Daoy (cell line): ENCODE measurements around the gene VAMP1. TPM values are rescaled to one million over a fixed set of nuclear protein-coding genes. Genes with fewer than 3 reads are reported as not detected.
"Not testable (repeated sequence)": the region's sequence is repeated elsewhere in the genome, so short reads cannot be mapped to it uniquely, and the experiment has no call there.

Experiments
- DNase-seq: peaks from one replicate; pipeline ENCODE4 v3.0.0-alpha.2; 2015; ENCODE audit warnings: low read depth
- total RNA-seq: library from RNA; depleted of rRNA; stranded (reverse); fragments of >200 nt; shearing (Covaris generic); gene quantifications from 2 replicates; pipeline ENCODE4 v1.2.3, GENCODE V29; 2014; rRNA removed

The VAMP1 gene, protein sequence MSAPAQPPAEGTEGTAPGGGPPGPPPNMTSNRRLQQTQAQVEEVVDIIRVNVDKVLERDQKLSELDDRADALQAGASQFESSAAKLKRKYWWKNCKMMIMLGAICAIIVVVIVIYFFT
- total RNA-seq, result 0.74 and 1.2 TPM in 2 replicates

GRCh38 chr12:6470375-6471163 is at the start of gene VAMP1:
VAMP1 (minus strand) TSS chr12:6470677; CDS start chr12:6470531, 146 bp downstream.
- peak; percentile 99 for DNase-seq

GRCh38 chr12:6520186-6520585 is 49.7 kb upstream of the VAMP1 start:
- DNase-seq, result no peak

GRCh38 chr12:6508087-6508486 is 37.6 kb upstream of the VAMP1 start:
- no peak for DNase-seq

DNA sequence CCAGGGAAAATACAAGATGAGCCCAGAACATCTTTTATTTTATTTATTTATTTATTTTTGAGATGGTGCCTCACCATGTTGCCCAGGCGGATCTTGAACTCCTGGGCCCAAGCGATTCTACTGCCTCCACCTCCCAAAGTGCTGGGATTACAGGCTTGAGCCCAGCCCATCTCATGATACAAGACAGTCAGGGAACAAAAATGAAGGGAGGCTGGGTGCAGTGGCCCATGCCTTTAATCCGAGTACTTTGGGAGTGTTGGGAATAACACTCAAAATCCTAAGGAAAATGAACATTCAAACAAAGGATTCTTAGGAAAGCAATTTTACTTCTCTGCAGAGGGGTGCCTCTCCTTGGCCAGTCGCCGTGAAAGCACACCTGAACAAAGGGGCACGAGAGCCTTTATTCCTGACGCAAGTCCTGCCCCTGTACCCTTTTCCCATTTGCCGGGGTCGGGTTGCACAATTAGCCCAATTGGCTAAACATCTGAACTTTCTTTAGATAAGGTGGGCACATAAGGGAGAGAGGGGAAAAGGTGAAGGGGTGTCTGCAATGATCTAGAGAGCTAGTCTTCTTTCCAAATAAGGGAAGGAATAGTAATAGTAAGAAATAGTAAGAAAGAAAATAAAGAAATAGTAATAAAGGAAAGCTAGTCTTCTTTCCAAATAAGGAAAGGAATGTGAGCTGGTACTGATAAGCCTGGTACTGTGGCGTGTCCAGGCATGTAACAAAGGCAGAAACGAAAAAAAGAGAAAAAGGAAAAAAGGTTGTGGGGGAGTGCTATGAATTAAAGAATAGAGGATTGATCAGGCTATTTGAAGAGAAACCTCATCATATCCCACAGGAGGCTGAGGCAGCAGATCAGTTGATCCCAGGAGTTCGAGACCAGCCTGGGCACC is 36.9 kb upstream of the VAMP1 start:
- no peak for DNase-seq

GRCh38 chr12:6500466-6500865 is 30.0 kb upstream of the VAMP1 start:
- DNase-seq, result no peak

GRCh38 chr12:6497291-6497690 is 26.8 kb upstream of the VAMP1 start:
- DNase-seq, result not testable (repeated sequence)

- no peak for DNase-seq
These were observed 24.5 kb upstream of the VAMP1 start for GRCh38 chr12:6494968-6495367.

GRCh38 chr12:6494258-6494743 is 23.8 kb upstream of the VAMP1 start:
- DNase-seq, result peak; percentile 19

DNA sequence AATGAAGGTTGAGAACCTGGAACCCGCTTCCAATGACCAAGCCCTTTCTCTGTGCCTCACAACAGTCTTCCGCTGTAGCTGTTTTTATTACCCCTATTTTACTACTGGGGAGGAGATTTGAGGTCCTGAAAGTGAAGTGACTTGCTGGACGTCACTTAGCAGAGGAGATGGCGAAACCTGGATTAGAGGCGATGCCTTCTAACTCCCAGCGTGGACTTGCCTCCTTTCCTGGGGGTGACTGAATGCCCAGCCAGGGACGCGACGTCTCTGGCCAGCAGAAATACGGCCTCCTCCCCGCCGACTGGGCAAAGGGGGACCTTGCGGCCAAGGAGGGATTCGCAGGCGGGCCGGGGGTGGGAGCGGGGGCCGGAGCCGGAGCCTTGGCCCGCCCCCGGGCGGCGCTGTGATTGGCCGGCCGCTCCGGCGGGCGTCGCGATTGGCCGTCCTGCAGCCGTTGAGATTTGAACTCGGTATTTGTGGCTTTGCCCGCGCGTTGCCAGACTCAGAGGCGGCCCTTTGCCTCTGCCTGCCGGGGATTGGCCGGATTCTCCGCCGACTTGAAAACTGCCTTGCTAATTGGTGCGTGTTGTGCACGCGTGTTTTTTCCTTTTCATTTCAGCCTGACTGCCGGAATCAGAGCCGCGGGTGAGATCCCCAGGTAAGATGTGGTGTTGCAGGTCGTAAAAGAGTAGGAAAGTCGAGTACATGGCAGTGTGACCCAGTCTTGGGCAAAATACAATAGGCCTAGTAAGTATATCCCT is 23.2 kb upstream of the VAMP1 start, which contains the start of gene NCAPD2:
TSS of gene NCAPD2 (plus strand) at position 606 of the 761 bp plus-strand sequence. CDS start 997 bp downstream, outside the sequence.
- DNase-seq, result peak; percentile 99

DNA sequence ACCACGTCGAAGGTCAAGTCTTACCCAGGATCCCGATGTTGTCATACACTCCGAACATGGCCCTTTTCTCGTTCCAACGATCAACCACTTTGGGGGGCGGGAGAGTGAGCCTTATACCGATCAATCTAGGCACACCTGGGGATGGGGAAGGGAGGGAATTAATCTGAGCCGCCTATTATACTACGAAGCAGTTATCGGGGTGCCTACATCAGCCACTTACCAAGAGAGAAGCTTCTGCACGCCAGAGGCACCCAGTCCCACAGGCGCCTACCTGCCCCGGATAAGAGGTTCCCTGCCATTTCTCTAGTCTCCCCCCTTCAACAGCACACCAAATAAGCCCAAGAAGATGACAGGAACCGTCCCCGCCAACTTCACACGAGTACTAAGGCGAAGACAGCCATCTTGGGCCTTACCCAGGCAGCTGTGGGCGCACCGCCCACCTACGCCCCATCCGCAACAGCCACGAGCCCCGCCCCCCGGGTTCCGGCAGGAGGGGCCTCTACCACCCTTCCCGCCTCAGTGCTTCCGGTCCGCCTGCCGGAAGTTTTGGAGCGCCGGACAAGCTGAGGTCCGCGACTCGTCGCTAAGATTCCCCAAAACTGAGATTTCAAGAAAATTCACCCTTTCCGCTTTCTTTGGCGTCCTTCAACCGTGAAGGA is 22.5 kb upstream of the VAMP1 start, which contains the start of gene MRPL51:
TSS of gene MRPL51 (minus strand) at position 425 of the 659 bp plus-strand sequence. CDS start at position 299, 126 bp downstream.
- DNase-seq, result peak; percentile 98

DNA sequence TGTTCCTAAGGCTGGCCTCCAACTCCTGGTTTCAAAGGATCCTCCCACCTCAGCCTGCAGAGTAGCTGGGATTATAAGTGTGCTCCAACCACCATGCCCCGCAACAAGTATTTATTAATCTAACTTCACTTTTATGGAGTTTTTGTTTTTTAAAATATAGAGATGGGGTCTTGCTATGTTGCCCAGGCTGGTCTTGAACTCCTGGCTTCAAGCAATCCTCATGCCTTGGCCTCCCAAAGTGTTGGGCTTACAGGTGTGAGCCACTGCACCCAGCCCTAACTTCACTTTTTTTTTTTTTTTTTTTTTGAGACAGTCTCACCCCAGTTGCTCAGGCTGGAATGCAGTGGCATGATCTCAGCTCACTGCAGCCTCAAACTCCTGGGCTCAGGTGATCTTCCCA is 20.2 kb upstream of the VAMP1 start:
- DNase-seq, result not testable (repeated sequence)

DNA sequence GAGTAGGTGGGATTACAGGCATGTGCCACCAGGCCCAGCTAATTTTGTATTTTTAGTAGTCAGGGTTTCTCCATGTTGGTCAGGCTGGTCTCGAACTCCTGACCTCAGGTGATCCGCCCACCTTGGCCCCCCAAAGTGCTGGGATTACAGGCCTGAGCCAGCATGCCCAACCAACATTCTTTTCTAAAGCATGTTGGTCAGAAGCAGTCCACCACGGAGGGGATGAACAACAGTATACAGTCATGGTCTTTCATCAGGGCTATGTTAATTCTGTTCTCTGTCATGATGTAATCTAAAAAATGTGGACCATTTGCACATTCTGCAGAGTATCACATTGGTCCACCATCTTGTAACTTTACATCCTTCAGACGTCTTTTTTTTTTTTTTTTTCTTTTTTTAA is 19.0 kb upstream of the VAMP1 start:
- no peak for DNase-seq

DNA sequence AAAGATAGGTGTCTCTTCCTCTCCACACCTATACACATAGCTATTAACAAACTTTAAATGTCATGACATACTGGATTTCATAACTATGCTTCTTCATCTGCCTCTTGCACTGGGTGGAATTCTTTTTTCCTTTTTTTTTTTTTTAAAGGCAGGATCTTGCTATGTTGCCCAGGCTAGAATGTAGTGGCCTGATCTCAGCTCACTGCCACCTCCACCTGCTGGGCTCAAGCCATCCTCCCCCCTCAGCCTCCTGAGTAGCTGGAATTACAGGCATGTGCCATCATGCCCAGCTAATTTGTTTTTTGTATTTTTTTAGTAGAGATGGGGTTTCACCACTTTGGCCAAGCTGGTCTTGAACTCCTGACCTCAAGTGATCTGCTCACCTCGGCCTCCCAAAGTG is 17.8 kb upstream of the VAMP1 start:
- no peak for DNase-seq

DNA sequence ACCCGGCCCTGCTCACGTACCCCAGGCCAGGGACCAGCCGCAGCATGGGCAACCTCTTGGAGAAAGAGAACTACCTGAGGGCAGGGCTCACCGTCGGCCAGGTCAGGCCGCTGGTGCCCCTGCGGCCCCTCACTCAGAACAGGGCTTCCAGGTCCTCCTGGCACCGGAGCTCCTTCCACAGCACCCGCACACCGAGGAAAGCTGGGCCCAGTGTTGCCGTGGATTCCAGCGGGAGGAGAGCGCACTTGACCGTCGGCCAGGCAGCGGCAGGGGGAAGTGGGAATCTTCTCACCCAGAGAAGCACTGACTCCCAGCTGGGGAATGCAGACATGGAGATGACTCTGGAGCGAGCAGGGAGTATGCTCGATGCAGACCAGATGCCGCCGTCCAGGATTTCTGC is 7.9 kb upstream of the VAMP1 start:
- no peak for DNase-seq

DNA sequence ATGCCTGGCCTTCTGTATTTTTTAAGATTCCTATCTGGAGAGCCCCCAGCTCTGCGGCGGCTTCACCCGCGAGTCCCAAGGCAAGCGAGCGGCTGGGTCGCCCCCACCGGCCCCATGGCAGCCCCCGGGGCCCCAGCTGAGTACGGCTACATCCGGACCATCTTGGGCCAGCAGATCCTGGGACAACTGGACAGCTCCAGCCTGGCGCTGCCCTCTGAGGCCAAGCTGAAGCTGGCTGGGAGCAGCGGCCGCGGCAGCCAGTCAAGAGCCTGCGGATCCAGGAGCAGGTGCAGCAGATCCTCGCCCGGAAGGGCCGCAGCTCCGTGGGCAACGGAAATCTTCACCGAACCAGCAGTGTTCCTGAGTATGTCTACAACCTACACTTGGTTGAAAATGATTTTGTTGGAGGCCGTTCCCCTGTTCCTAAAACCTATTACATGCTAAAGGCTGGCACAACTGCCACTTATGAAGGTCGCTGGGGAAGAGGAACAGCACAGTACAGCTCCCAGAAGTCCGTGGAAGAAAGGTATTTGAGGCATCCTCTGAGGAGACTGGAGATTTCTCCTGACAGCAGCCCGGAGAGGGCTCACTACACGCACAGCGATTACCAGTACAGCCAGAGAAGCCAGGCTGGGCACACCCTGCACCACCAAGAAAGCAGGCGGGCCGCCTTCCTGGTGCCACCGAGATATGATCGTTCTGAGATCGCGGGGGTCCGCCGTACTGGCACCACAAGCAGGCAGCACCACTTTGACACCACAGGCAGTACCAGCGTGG is 7.3 kb upstream of the VAMP1 start:
- DNase-seq, result not testable (repeated sequence)

- peak; percentile 65 for DNase-seq
These were observed 6.0 kb upstream of the VAMP1 start for GRCh38 chr12:6476489-6476888.

- DNase-seq, result not testable (repeated sequence)
These were observed 4.9 kb upstream of the VAMP1 start for GRCh38 chr12:6475233-6475975.

DNA sequence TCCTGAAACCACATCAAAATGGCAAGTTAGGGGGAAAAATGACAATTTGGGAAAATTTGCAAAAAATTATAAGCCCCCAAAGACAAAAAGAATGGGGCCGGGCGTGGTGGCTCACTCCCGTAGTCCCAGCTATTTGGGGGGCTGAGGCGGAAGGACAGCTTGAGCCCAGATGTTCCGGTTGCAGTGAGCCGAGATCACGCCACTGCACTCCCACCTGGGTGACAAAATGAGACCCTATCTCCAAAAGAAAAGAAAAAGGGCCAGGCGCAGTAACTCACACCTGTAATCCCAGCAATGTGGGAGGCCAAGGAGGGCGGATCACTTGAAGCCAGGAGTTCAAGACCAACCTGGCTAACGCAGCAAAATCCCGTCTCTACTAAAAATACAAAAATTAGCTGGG is 2.0 kb upstream of the VAMP1 start:
- no peak for DNase-seq

- DNase-seq, result no peak
These were observed 1.5 kb upstream of the VAMP1 start for GRCh38 chr12:6471989-6472360.
